Endothelial cell of umbilical vein (primary cell): ENCODE results near the gene AP3S2.

Experiments
- GATA2 ChIP-seq: IDR thresholded peaks from 2 replicates; pipeline ENCODE4 v1.7.0; 2011; ENCODE audit warnings: low read depth, mild to moderate bottlenecking, moderate library complexity, mixed read lengths, low read length; ENCODE audit not compliant: insufficient read length, insufficient read depth
- POLR2A ChIP-seq: IDR thresholded peaks from 2 replicates; pipeline ENCODE4 v1.6.1; 2012; ENCODE audit warnings: low read depth, mild to moderate bottlenecking, control low read depth, low read length
- POLR2AphosphoS5 ChIP-seq: IDR thresholded peaks from 2 replicates; pipeline ENCODE4 v1.6.1; 2012; ENCODE audit warnings: low read depth, mild to moderate bottlenecking, control low read depth, low read length, moderate library complexity; ENCODE audit not compliant: insufficient read depth
- TF ChIP-seq, protein P1 (sequence below), 2 donors: IDR thresholded peaks; 1 replicate in 1 of 2; 2 replicates in 1 of 2; pipeline ENCODE4 v1.5.1; 2011; ENCODE audit warnings: low read length in 2 of 2, mild to moderate bottlenecking in 2 of 2, moderate library complexity in 2 of 2, control low read depth in 1 of 2, inconsistent platforms in 1 of 2, low read depth in 1 of 2; ENCODE audit not compliant: insufficient read depth in 1 of 2; ENCODE audit errors: extremely low read depth in 1 of 2
- TF ChIP-seq, protein P2 (sequence below): IDR thresholded peaks from 2 replicates; pipeline ENCODE4 v1.6.1; 2011; ENCODE audit not compliant: insufficient read depth, insufficient read length

DNA sequence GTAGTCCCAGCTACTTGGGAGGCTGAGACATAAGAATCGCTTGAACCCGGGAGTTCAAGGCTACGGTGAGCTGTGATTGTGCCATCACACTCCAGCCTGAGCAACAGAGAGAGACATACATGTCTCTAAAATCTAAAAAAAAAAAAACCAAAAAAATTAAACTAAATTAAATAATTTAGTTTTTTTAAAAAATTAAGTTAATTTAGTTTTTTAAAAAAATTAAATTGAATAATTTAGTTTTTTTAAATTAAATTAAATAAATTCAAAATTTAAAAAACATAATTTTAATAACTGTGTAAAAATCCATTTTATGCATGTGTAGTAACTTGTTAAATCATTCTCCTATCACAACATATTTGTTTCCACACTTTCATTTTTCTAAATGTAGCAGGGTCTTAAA, 39.1 kb upstream of the AP3S2 start:
- TF ChIP-seq POLR2A = no peak
- TF ChIP-seq, protein P1, sequence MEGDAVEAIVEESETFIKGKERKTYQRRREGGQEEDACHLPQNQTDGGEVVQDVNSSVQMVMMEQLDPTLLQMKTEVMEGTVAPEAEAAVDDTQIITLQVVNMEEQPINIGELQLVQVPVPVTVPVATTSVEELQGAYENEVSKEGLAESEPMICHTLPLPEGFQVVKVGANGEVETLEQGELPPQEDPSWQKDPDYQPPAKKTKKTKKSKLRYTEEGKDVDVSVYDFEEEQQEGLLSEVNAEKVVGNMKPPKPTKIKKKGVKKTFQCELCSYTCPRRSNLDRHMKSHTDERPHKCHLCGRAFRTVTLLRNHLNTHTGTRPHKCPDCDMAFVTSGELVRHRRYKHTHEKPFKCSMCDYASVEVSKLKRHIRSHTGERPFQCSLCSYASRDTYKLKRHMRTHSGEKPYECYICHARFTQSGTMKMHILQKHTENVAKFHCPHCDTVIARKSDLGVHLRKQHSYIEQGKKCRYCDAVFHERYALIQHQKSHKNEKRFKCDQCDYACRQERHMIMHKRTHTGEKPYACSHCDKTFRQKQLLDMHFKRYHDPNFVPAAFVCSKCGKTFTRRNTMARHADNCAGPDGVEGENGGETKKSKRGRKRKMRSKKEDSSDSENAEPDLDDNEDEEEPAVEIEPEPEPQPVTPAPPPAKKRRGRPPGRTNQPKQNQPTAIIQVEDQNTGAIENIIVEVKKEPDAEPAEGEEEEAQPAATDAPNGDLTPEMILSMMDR (IDR thresholded peaks at IDR 0.05; ENCODE audit: extremely low read depth in 1 of 2, insufficient read depth in 1 of 2, low read depth in 1 of 2, low read length in 2 of 2) = no peak
- TF ChIP-seq POLR2AphosphoS5 = no peak
- TF ChIP-seq, protein P2, sequence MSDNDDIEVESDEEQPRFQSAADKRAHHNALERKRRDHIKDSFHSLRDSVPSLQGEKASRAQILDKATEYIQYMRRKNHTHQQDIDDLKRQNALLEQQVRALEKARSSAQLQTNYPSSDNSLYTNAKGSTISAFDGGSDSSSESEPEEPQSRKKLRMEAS = no peak
- no peak for TF ChIP-seq GATA2
